Uterus (tissue), 2 donors: Measurements from ENCODE around the gene UBE2Q1.

Experiments
- CTCF ChIP-seq, 4 experiments: fragments of 200-600 bp in 2 of 4; fragments of 450-650 bp in 2 of 4; sonication (generic) in 2 of 4; IDR thresholded peaks; one replicate each; pipeline ENCODE4 v1.5.1; 2016 to 2019; ENCODE audit warnings: antibody characterized with exemption in 4 of 4, mild to moderate bottlenecking in 2 of 4, moderate library complexity in 1 of 4
- POLR2A ChIP-seq, 2 donors: fragments of 450-650 bp; IDR thresholded peaks; one replicate each; pipeline ENCODE4 v1.6.1; 2016; ENCODE audit warnings: antibody characterized with exemption in 2 of 2, mild to moderate bottlenecking in 1 of 2, moderate library complexity in 1 of 2

GRCh38 chr1:154591206-154591605, 32.7 kb upstream of the UBE2Q1 start:
- TF ChIP-seq POLR2A (IDR thresholded peaks at IDR 0.05) (no peak), CTCF (IDR thresholded peaks at IDR 0.05) (no peak)
